Uterus (tissue), 4 donors: ENCODE data around the gene CCDC117. TPM values are rescaled to one million over a fixed set of nuclear protein-coding genes. Genes with fewer than 3 reads are reported as not detected.
"Not testable (repeated sequence)": the region's sequence is repeated elsewhere in the genome, so short reads cannot be mapped to it uniquely, and the experiment has no call there.

Experiments used
- DNase-seq, 2 donors: peaks; one replicate each; pipeline ENCODE4 v3.0.0-alpha.2; 2019 to 2020
- H3K27ac ChIP-seq, 2 donors: fragments of 200-600 bp; sonication (generic); 1 replicate in 1 of 2; 2 replicates in 1 of 2; pipeline ENCODE4 v1.5.1; 2016 to 2018
- H3K27me3 ChIP-seq, 2 donors: fragments of 200-600 bp; sonication (generic); one replicate each; pipeline ENCODE4 v1.5.1; 2018 to 2019; ENCODE audit warnings: control low read depth in 1 of 2
- H3K36me3 ChIP-seq, 2 donors: fragments of 200-600 bp; sonication (generic); one replicate each; pipeline ENCODE4 v1.5.1; 2019; ENCODE audit warnings: control low read depth in 1 of 2
- H3K4me1 ChIP-seq, 2 donors: fragments of 200-600 bp; sonication (generic); one replicate each; pipeline ENCODE4 v1.5.1; 2018 to 2019; ENCODE audit warnings: control low read depth in 1 of 2
- H3K4me3 ChIP-seq, 2 donors: fragments of 200-600 bp; sonication (generic); 1 replicate in 1 of 2; 2 replicates in 1 of 2; pipeline ENCODE4 v1.5.1; 2018 to 2019; ENCODE audit warnings: mild to moderate bottlenecking in 1 of 2
- H3K9me3 ChIP-seq, 2 donors: fragments of 200-600 bp; sonication (generic); one replicate each; pipeline ENCODE4 v1.5.1; 2019; ENCODE audit warnings: control low read depth in 1 of 2
- CTCF ChIP-seq, 4 experiments: fragments of 200-600 bp in 2 of 4; fragments of 450-650 bp in 2 of 4; sonication (generic) in 2 of 4; IDR thresholded peaks; one replicate each; pipeline ENCODE4 v1.5.1; 2016 to 2019; ENCODE audit warnings: antibody characterized with exemption in 4 of 4, mild to moderate bottlenecking in 2 of 4, moderate library complexity in 1 of 4
- POLR2A ChIP-seq, 2 donors: fragments of 450-650 bp; IDR thresholded peaks; one replicate each; pipeline ENCODE4 v1.6.1; 2016; ENCODE audit warnings: antibody characterized with exemption in 2 of 2, mild to moderate bottlenecking in 1 of 2, moderate library complexity in 1 of 2
- intact Hi-C: fragments of 100-400 bp; cut with DNase I; formaldehyde crosslinking; loops from one replicate; pipeline ENCODE4 v1.15.1; 2023; ENCODE audit warnings: low total_unique reads
- total RNA-seq, 4 donors: library from RNA; depleted of rRNA in 3 of 4; stranded (reverse); fragments of >200 nt in 3 of 4; gene quantifications; one replicate each; pipeline versions ENCODE4 v1.1.0 to v1.2.4, GENCODE V29; 2014 to 2023
- donor health status: DM: yes; HTN: yes; CAD: no.

CCDC117 gene
- total RNA-seq, 4 donors from 2014 or later, result 13.8 to 49.8 (median 19.5) TPM

GRCh38 chr22:28741785-28742561, 30.5 kb upstream of the CCDC117 start, which contains the start of the genes CHEK2 and HSCB:
Gene CHEK2, minus strand, starts transcription at chr22:28741820. Its CDS starts 7,099 bp downstream, at chr22:28734721.
Gene HSCB, plus strand, starts transcription at chr22:28742039. Its CDS starts 57 bp downstream, at chr22:28742096.
- Histone ChIP-seq H3K9me3 (no peaks in the 10 kb centered on the region), H3K36me3 (no peaks in the 10 kb centered on the region), H3K4me1 (peaks cover 0 to 4% of the 10 kb centered on the region in 2 donors), H3K27ac (peak within 1 kb of the TSS; percentile 95 to 99), H3K4me3 (peak within 1 kb of the TSS; percentile 81 to 84), H3K27me3 (no peaks in the 10 kb centered on the region)
- TF ChIP-seq CTCF (IDR thresholded peaks at IDR 0.05), result peak in 2 of 4 experiments; percentile 4 to 28
- peak; percentile 36 to 78 for TF ChIP-seq POLR2A (IDR thresholded peaks at IDR 0.05)
- intact Hi-C loops, result no loop called here
- DNase-seq, result peak; percentile 98 to 99

DNA sequence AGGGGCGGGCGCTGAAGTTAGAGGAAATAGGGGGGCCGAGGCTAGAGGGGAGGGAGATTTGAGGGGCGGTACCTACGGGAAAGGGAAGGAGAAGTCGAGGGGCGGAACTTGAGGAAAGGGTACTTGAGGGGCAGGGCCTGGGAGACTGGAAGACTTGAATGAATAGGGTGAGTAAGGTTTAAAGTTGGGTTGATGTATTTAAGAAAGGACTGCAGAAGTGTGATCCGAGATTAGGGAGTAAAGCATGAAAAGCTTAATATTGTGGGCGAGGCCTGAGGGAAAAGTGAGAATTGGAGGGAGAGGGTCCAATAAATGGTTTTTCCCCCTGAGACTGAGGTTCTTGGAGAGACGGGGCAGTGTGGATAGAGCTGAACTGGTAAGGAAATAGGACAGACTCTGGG, 29.9 kb upstream of the CCDC117 start:
- Histone ChIP-seq H3K36me3 (no peaks in the 10 kb centered on the region), H3K27ac (peak overlapping the region; percentile 95 to 99), H3K4me1 (peaks cover 0 to 4% of the 10 kb centered on the region in 2 donors), H3K4me3 (peak overlapping the region; percentile 81 to 84), H3K27me3 (no peaks in the 10 kb centered on the region), H3K9me3 (no peaks in the 10 kb centered on the region)
- TF ChIP-seq POLR2A (IDR thresholded peaks at IDR 0.05) (no peak), CTCF (IDR thresholded peaks at IDR 0.05) (no peak)
- DNase-seq, result no peak
- intact Hi-C loops, result no loop called here

DNA sequence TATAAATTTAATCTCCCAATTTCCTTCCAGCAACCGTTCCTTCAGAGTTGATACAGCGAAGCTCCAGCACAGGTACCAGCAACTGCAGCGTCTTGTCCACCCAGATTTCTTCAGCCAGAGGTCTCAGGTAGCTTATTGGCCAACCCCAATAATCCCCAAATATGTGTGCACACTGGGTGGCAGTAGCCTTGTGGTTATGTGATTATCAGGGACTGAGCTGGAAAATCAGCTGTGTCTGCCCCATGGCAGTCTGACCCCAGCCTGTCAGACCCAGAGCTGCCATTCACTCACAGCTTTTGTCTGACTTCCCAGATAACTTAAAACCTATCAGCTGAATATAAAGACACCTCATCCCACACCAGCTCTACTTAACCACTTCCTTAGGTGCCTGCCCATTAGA, 28.6 kb upstream of the CCDC117 start:
- no peak for DNase-seq

GRCh38 chr22:28750471-28750881, 22.0 kb upstream of the CCDC117 start:
- no peak overlapping the region for H3K27ac ChIP-seq
- H3K27me3 ChIP-seq, result no peaks in the 10 kb centered on the region
- intact Hi-C loops, result no loop called here
- no peak for DNase-seq
- H3K36me3 ChIP-seq, result no peaks in the 10 kb centered on the region
- H3K4me1 ChIP-seq, result no peaks in the 10 kb centered on the region
- no peak overlapping the region for H3K4me3 ChIP-seq
- H3K9me3 ChIP-seq, result no peaks in the 10 kb centered on the region
- TF ChIP-seq POLR2A (IDR thresholded peaks at IDR 0.05) (no peak), CTCF (IDR thresholded peaks at IDR 0.05) (no peak)

More for the DNA sequence above, 28.6 kb upstream of the CCDC117 start:
- H3K27ac ChIP-seq, result no peak overlapping the region
- no peaks in the 10 kb centered on the region for H3K36me3 ChIP-seq
- peaks cover 0 to 4% of the 10 kb centered on the region in 2 donors for H3K4me1 ChIP-seq
- no peaks in the 10 kb centered on the region for H3K27me3 ChIP-seq
- TF ChIP-seq POLR2A (IDR thresholded peaks at IDR 0.05) (no peak), CTCF (IDR thresholded peaks at IDR 0.05) (no peak)
- intact Hi-C loops, result no loop called here
- H3K9me3 ChIP-seq, result no peaks in the 10 kb centered on the region
- H3K4me3 ChIP-seq, result no peak overlapping the region

GRCh38 chr22:28754512-28754911, 18.0 kb upstream of the CCDC117 start:
- H3K9me3 ChIP-seq, DNase-seq, intact Hi-C loops, H3K27ac ChIP-seq, H3K36me3 ChIP-seq, H3K4me3 ChIP-seq, H3K4me1 ChIP-seq, H3K27me3 ChIP-seq: not testable (repeated sequence)
